IPS-15b (cell line): ENCODE results near the gene ADAMTS19.
"Not testable (repeated sequence)": the region's sequence is repeated elsewhere in the genome, so short reads cannot be mapped to it uniquely, and the experiment has no call there.

Source experiments
- H3K27me3 ChIP-seq: one replicate; pipeline ENCODE4 v1.6.1; 2013; ENCODE audit warnings: low read length; ENCODE audit not compliant: control insufficient read depth, insufficient read depth
- H3K36me3 ChIP-seq: one replicate; pipeline ENCODE4 v1.6.1; 2013; ENCODE audit warnings: low read length; ENCODE audit not compliant: control insufficient read depth, insufficient read depth
- H3K4me1 ChIP-seq: one replicate; pipeline ENCODE4 v1.6.1; 2013; ENCODE audit warnings: mild to moderate bottlenecking, low read length; ENCODE audit not compliant: control insufficient read depth, insufficient read depth
- H3K4me3 ChIP-seq: one replicate; pipeline ENCODE4 v1.5.1; 2013; ENCODE audit warnings: low read depth, low read length
- H3K9ac ChIP-seq: one replicate; pipeline ENCODE4 v1.6.1; 2013; ENCODE audit warnings: low read depth, mild to moderate bottlenecking, low read length
- H3K9me3 ChIP-seq: one replicate; pipeline ENCODE4 v1.6.1; 2013; ENCODE audit warnings: mild to moderate bottlenecking, low read length; ENCODE audit not compliant: control insufficient read depth, insufficient read depth

The ADAMTS19 gene, protein sequence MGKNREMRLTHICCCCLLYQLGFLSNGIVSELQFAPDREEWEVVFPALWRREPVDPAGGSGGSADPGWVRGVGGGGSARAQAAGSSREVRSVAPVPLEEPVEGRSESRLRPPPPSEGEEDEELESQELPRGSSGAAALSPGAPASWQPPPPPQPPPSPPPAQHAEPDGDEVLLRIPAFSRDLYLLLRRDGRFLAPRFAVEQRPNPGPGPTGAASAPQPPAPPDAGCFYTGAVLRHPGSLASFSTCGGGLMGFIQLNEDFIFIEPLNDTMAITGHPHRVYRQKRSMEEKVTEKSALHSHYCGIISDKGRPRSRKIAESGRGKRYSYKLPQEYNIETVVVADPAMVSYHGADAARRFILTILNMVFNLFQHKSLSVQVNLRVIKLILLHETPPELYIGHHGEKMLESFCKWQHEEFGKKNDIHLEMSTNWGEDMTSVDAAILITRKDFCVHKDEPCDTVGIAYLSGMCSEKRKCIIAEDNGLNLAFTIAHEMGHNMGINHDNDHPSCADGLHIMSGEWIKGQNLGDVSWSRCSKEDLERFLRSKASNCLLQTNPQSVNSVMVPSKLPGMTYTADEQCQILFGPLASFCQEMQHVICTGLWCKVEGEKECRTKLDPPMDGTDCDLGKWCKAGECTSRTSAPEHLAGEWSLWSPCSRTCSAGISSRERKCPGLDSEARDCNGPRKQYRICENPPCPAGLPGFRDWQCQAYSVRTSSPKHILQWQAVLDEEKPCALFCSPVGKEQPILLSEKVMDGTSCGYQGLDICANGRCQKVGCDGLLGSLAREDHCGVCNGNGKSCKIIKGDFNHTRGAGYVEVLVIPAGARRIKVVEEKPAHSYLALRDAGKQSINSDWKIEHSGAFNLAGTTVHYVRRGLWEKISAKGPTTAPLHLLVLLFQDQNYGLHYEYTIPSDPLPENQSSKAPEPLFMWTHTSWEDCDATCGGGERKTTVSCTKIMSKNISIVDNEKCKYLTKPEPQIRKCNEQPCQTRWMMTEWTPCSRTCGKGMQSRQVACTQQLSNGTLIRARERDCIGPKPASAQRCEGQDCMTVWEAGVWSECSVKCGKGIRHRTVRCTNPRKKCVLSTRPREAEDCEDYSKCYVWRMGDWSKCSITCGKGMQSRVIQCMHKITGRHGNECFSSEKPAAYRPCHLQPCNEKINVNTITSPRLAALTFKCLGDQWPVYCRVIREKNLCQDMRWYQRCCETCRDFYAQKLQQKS

DNA sequence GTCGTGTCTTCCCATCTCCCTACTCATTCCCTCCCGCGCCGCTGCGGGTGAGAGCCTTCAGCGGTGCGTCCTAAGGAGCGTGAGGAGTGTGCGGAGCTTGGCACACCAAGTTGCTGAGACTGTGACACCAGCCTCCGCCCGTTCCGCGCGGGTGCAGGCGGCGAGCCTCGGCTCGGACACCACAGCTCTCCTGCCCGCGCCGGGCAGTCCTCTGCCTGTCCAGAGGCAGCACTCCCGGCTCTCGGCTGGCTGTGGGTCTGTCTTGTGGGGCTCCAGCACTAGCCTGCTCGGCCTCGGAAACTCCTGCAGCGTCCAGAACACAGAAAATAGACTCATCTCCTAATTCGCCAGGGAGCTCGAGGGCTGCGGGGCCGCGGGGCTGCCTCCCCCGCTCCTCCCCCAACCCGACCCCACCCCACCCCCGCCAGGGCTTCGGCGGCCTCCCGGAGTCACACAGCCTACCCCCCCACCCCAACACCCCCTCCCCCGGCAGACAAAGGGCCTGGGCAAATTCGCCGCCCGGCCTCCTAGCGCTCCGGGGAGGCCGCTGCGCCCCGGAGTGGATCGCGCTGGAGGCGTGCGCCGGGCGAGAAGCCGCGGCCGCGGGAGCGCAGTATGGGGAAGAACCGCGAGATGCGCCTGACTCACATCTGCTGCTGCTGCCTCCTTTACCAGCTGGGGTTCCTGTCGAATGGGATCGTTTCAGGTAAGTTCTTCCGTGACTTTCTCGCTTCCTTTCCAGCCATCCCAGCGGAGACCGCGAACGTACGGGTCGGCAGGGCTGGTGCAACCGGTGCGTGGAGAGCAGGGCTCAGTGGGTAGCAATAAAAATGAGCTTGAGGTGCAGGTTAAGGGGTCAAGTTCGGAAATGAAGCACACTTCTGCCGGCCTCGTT, at the start of gene ADAMTS19:
Gene ADAMTS19 (plus strand): TSS at position 522 of the 895 bp plus-strand sequence. CDS start 94 bp downstream, at position 616.
- Histone ChIP-seq H3K9ac (peak within 1 kb of the TSS; percentile 85), H3K9me3 (no peaks in the 10 kb centered on the region), H3K27me3 (peaks cover 6% of the 10 kb centered on the region), H3K4me1 (peaks cover 5% of the 10 kb centered on the region), H3K4me3 (peak within 1 kb of the TSS; percentile 91), H3K36me3 (no peaks in the 10 kb centered on the region)

DNA sequence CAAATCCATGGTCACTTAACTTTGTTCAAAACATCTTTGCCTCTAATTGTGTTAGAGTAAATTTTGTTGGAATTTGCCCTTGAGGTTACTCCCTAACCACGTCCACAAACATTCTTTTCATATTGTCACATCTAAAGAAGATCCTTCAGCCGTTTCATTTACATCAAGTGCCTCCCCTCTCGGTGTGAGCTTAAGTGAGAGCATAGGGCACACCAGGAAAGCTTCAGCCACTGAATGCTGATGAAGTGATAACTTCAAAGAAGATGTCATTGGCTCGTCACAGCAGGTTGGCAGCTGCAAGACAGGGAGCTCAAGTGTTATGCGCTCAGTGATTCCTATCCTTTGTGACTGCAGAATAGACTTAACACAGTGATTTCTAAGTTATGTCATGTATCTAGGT, 49.6 kb upstream of the ADAMTS19 start:
- Histone ChIP-seq H3K36me3 (no peaks in the 10 kb centered on the region), H3K9ac (no peak overlapping the region), H3K4me3 (no peak overlapping the region), H3K27me3 (no peaks in the 10 kb centered on the region), H3K4me1 (no peaks in the 10 kb centered on the region), H3K9me3 (no peaks in the 10 kb centered on the region)

DNA sequence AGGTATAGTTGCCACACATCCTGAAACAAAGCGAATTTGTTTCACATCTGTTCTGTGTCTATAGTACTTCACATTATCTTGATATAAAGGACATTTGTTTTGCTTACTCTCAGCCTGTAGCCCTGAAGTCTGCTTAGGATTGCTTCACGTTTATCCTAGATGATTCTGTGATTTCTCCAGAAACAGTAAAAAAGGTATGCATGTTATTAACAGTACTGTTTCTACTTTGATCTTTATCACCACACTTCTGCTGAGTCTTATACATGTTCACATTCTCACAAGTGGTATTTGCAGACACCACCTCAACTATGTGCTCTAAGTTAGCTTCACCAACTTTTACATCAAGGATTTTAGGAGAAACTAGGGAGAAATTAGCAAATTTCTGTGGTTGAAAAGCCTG, 47.4 kb upstream of the ADAMTS19 start:
- no peaks in the 10 kb centered on the region for H3K9me3 ChIP-seq
- no peaks in the 10 kb centered on the region for H3K36me3 ChIP-seq
- H3K4me3 ChIP-seq: no peak overlapping the region
- H3K4me1 ChIP-seq: no peaks in the 10 kb centered on the region
- H3K27me3 ChIP-seq: no peaks in the 10 kb centered on the region
- no peak overlapping the region for H3K9ac ChIP-seq

DNA sequence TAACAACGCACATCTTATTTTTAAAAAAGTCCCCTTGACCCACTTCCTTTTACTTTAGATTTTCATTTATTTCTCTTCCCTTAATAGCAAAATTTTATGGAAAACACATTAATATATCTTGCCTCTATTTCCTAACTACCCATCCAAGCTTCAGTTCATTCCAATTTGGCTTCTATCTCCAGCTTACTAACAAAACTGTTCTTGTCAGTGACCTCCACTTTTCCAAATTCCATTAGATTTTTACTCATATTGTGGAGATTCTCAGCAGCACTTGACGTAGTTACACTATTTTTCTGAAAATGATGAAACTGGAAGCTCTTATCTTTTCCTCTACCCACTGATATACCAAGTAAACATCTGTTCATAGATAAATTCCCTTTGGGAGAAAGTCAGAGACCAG, 46.5 kb upstream of the ADAMTS19 start:
- H3K9me3 ChIP-seq: no peaks in the 10 kb centered on the region
- no peaks in the 10 kb centered on the region for H3K4me1 ChIP-seq
- no peak overlapping the region for H3K9ac ChIP-seq
- no peaks in the 10 kb centered on the region for H3K36me3 ChIP-seq
- H3K4me3 ChIP-seq: no peak overlapping the region
- no peaks in the 10 kb centered on the region for H3K27me3 ChIP-seq

DNA sequence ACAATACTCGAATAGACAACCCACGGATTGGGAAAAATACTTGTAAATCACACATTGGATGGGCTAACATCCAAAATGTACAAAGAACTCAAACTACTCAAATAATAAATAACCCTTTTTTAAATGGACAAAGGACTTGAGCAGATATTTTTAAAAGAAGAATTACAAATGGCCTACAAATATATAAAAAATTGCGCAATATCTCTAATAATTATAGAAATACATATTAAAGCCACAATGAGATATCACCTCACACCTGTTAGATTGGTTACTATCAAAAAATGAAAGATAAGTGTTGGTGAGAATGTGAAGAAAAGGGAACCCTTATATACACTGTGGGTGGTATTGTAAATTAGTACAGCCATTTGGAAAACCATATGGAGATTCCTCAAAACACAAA, 40.8 kb upstream of the ADAMTS19 start:
- Histone ChIP-seq H3K9ac (no peak overlapping the region), H3K4me3 (no peak overlapping the region), H3K36me3 (no peaks in the 10 kb centered on the region), H3K9me3 (no peaks in the 10 kb centered on the region), H3K4me1 (no peaks in the 10 kb centered on the region), H3K27me3 (no peaks in the 10 kb centered on the region)

DNA sequence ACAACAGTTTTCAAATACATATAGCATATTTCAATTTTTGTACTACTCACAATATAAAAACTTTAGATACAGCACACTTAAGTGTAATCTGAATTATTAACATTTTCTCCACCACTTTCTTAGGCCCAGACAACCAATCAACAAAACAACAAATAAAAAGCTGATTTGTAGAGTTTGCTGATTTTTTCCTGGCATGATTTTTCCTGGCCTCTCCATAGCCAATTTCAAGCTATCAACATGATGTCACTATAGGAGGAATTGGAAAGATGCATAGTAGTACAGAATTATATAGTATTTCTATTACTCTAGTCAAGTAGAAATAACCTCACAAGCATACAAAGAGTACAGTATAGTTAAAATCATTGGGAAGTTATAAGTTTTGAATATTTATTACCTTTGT, 35.1 kb upstream of the ADAMTS19 start:
- H3K4me1 ChIP-seq: no peaks in the 10 kb centered on the region
- no peaks in the 10 kb centered on the region for H3K9me3 ChIP-seq
- no peak overlapping the region for H3K4me3 ChIP-seq
- no peaks in the 10 kb centered on the region for H3K27me3 ChIP-seq
- H3K36me3 ChIP-seq: no peaks in the 10 kb centered on the region
- no peak overlapping the region for H3K9ac ChIP-seq

DNA sequence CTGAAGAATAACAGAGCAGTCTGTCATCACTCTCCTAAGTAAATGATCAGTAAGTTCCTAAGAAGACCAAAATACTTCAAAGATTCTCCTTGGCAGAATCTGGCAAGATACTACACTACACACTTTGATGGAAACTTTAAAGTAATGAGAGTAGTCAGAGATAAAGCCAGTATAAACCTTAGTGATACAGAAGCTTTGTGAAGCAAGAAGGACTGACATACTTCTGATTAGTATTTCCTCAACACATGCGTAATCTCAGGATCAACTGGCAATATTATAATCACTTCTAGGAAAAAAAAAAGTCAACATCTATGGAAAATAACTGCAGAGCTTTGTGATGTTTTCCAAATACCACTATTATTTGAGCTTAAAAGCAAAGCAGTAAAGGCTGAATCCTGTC, 34.0 kb upstream of the ADAMTS19 start:
- no peaks in the 10 kb centered on the region for H3K9me3 ChIP-seq
- H3K4me1 ChIP-seq: no peaks in the 10 kb centered on the region
- H3K27me3 ChIP-seq: no peaks in the 10 kb centered on the region
- H3K4me3 ChIP-seq: no peak overlapping the region
- H3K36me3 ChIP-seq: no peaks in the 10 kb centered on the region
- no peak overlapping the region for H3K9ac ChIP-seq

DNA sequence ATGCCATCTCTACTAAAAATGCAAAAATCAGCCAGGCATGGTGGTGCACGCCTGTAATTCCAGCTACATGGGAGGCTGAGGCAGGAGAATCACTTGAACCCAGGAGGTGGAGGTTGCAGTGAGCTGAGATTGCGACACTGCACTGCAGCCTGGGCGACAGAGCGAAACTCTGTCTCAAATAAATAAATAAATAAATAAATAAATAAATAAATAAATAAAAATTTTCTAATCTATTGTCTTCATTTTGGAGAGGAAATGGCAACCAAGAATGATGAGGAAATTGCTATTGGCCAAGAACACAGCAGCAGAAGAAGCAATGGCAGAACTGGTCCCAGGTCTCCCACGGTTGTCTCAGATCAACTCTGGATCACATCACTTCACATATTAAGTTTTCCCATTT, 31.5 kb upstream of the ADAMTS19 start:
- H3K36me3 ChIP-seq, H3K9me3 ChIP-seq, H3K4me3 ChIP-seq, H3K9ac ChIP-seq, H3K27me3 ChIP-seq, H3K4me1 ChIP-seq: not testable (repeated sequence)

DNA sequence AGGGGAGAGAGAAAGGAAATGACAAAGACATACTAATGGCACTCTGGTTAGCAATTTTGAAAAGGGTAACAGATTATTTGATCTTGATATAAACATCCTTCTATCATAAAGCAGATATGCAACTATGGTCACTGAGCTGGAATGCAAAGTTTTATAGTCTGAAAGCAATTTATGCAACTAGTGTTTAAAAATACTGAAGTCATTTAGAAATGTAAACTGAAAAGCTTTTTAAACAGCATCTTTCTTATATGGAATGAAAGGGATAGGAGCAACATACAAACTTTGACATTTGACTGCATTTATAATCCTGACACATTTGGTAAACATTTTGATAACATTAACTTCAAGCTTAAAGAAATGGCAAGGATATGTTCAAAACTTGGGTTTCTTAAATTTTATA, 28.7 kb upstream of the ADAMTS19 start:
- Histone ChIP-seq H3K27me3 (no peaks in the 10 kb centered on the region), H3K4me3 (no peak overlapping the region), H3K9ac (no peak overlapping the region), H3K4me1 (no peaks in the 10 kb centered on the region), H3K36me3 (no peaks in the 10 kb centered on the region), H3K9me3 (no peaks in the 10 kb centered on the region)

DNA sequence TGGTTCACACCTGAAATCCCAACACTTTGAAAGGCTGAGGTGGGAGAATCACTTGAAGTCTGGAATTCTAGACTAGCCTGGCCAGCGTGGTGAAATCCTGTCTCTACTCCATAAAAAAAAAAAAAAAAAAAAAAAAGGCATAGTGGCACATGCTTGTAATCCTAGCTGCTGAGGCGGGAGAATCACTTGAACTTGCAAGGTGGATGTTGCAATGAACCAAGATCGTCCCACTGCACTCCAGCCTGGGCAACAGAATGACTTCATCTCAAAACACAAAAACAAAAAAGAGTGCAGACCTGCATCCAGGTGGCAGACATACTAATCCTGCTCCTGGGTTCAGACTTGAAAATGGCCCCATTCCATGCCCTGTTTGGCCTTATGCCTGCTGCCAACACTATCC, 21.8 kb upstream of the ADAMTS19 start:
- H3K4me3 ChIP-seq: no peak overlapping the region
- no peaks in the 10 kb centered on the region for H3K36me3 ChIP-seq
- no peaks in the 10 kb centered on the region for H3K27me3 ChIP-seq
- no peaks in the 10 kb centered on the region for H3K9me3 ChIP-seq
- H3K9ac ChIP-seq: no peak overlapping the region
- H3K4me1 ChIP-seq: no peaks in the 10 kb centered on the region

DNA sequence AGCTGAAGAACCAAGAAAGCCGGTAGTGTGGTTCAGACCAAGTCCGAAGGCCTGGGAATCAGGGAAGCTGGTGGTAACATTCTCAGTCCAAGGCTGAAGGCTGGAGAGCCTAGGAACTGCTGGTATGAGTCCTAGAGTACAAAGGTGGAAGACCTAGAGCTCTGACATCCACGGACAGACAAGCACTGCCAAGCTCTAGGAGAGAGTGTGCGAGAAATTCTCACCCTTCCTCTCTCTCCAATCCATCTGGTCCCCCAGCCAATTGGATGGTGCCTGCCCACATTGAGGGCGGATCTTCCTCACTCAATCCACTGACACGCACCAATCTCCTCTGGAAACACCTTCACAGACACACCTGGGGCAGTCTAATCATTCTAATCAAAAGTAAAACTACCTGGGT, 19.7 kb upstream of the ADAMTS19 start:
- Histone ChIP-seq H3K4me1 (no peaks in the 10 kb centered on the region), H3K36me3 (no peaks in the 10 kb centered on the region), H3K9ac (no peak overlapping the region), H3K27me3 (no peaks in the 10 kb centered on the region), H3K4me3 (no peak overlapping the region), H3K9me3 (no peaks in the 10 kb centered on the region)
